Stimulated activated CD4-positive, alpha-beta T cell treated with anti-CD3 and anti-CD28 coated beads, Interleukin-4, amount 100 ng/mL, for 1 hour (primary cell): ENCODE data around the gene NME2.
A peak's percentile ranks its signal among the peaks of the same experiment; 100 is the strongest.
"Not testable (repeated sequence)": the region's sequence is repeated elsewhere in the genome, so short reads cannot be mapped to it uniquely, and the experiment has no call there.

Experiments
- DNase-seq: peaks from one replicate; pipeline ENCODE4 v3.0.0-alpha.2; 2020

The NME2 gene

DNA sequence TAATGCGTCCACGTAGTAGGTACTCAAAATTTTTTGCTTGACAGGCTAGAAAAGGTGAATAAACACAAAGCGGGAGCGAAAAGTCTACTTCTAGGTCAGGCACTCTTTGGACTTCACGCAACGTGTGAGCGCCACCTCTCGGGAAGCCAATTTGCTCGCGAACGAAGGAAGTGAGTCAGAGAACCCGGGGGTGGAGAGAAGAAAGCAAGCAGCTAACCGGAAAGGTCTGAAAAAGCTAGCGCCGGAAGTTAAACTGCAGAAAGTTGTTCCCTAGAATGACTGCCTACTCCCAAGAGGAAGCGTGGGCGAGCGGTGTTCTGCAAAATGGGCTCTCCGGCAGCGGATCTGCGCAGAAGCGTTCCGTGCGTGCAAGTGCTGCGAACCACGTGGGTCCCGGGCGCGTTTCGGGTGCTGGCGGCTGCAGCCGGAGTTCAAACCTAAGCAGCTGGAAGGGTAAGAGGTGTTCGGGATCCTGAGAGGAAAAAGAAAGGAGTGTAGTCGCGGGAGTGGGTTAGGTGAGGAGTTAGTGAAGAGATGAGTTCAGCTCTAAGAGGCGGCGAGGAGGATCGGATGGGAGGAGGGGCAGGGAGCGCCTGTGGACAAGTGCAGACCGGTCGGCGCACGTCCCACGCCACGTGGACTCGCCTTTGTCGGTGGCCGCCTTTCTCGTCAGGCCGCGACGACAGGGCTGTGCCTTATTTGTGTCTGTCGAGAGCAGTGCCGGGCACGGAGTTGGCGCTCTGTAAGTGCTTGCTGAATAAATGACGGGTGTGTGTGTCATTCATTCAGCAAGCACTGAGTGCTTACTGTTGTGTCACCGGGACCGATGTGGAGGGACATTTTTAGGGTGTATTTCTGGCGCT is 12.8 kb upstream of the NME2 start, which contains the start of gene NME1:
NME1 (plus strand) TSS at position 350 of the 863 bp plus-strand sequence. CDS start 2,096 bp downstream, outside the sequence.
- peak; percentile 95 for DNase-seq

- no peak for DNase-seq
Measured at GRCh38 chr17:51154176-51154575, 12.0 kb upstream of the NME2 start.

DNA sequence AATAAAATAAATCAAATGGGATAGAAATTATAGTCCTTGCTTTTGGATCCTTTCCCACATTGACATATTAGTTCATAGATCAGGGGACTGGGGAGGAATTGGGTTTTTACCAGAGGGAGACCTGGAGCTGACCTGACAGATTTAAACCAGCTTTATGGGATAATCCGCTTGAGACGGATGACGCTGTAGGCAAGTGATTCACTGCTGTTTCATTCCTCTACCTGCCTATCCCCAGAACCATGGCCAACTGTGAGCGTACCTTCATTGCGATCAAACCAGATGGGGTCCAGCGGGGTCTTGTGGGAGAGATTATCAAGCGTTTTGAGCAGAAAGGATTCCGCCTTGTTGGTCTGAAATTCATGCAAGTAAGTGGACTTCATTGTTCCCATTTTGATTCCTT is 10.8 kb upstream of the NME2 start:
- no peak for DNase-seq

GRCh38 chr17:51159604-51160003 is 6.6 kb upstream of the NME2 start:
- DNase-seq = no peak

GRCh38 chr17:51161541-51161940 is 4.7 kb upstream of the NME2 start:
- no peak for DNase-seq

GRCh38 chr17:51164911-51165679 is 1.1 kb upstream of the NME2 start:
- peak; percentile 7 for DNase-seq

DNA sequence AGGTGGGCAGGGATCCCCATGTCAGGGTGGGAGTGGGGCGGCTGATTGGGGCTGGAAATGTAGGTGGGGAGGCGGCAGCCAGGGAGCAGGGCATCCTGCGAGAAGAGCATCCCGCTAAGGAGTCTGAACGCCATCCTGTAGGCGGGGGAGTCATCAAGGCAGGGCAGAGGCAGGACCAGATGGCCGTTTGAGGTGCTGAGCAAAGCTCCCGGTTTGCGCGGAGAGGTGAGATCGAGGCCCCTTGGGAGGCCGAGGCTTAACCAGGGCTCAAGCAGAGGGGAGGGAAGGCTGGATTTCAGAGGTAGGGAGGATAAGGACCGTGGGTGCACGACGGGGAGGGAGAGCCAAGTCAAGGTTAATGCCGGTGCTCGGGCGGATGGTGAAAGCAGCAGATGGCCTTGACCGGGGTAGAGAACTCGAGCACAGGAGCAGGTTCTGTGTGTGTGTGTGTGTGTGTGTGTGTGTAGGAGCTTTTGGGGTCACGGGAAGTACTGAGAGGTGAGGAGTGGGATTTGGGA is 472 bp upstream of the NME2 start:
- no peak for DNase-seq

DNA sequence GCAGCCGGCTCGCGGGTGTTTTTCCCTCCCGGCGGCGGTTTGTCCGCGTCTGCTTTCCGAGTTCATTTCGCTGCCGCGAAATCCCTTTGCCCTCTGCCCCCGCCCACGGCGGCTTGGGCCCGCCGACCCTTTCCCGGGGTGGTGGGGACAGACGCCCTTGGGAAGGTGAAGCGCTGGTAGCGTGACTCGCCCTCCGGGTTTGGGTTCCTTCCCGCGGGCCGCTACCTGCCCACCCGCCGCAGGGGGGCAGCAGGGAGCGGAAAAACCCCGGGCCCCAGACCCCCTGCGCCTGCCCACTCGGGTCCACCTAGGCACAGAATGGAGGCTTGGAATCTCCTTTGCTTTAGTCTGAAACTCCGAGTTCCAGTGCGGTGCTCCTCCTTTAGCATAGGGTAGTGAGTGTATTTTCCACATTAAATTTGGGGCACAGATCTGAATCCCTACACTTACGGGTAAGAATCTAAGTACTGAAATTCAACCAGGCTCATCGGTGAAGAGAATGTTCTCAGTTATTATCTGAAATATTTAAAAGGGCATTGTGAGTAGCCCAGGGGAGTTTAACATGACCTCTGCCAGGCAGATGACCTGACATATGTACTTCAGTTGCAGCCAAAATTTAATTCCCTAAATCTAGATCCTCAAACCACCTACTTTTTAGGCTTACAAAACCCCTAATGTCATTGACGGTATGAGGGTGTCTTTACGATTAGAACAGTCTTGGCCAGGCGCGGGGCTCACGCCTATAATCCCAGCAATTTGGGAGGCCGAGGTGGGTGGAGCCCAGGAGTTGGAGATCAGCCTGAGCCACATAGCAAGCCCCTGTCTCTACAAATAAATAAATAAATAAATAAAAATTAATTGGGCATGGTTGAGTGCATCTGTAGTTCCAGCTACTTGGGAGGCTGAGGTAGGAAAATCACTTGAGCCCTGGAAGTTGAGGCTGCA is 1.0 kb downstream of the NME2 start:
- DNase-seq = peak; percentile 79

DNA sequence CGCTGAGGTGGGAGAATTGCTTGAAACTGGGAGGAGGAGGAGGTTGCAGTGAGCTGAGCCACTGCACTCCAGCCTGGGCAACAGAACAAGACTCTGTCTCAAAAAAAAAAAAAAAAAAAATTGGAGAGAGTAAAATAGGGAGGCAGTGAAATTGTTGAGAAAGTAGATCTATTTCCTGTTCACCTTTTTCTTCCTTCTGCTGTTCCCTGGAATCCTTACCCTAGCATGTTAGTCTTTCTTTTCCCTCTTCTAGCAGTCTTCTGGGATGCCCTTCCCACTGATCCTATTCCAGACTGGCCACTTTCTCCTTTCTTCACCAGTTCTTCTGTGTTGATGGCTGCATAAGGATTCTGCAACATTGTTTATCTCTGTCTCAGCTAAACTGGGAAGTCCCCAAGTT is 3.1 kb downstream of the NME2 start:
- no peak for DNase-seq

DNA sequence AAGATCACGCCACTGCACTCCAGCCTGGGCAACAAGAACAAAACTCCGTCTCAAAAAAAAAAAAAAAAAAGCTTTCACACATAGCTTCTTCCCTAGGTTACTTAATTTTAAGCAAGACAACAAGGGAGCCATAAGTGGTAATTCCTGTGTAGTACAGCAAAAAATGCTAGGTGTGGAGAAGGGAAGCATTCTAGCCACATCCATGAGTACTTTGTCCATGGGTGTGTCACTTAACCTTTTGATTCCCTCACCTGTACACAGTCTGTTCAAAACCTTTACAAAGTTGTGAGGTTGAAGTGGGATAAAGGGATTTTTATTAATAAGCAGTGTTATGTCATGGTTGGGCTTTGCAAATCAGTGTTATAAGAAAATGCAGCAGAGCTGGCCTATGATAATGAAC is 4.5 kb downstream of the NME2 start:
- DNase-seq = no peak

GRCh38 chr17:51172030-51172429 is 5.8 kb downstream of the NME2 start:
- not testable (repeated sequence) for DNase-seq

- DNase-seq = no peak
Measured at GRCh38 chr17:51180486-51180885, 14.3 kb downstream of the NME2 start.

DNA sequence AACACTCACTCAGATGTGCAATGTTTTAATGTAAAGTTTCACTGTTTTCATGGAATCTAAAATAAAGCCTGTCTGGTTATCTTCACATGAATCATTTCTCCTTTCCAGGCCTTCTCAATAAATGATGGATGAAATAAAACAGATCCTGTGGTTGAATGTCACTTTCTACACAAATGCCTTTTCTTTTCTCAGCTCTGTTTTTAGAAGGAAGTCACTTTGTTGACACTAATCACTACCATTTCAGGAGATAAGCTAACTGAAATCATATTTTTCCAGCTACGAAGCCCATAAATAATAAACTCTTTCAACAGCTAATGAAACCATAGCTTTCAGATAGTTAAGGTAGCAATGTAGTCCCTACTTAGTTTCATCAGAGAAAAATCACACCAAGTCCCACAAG is 17.9 kb downstream of the NME2 start:
- DNase-seq = no peak

DNA sequence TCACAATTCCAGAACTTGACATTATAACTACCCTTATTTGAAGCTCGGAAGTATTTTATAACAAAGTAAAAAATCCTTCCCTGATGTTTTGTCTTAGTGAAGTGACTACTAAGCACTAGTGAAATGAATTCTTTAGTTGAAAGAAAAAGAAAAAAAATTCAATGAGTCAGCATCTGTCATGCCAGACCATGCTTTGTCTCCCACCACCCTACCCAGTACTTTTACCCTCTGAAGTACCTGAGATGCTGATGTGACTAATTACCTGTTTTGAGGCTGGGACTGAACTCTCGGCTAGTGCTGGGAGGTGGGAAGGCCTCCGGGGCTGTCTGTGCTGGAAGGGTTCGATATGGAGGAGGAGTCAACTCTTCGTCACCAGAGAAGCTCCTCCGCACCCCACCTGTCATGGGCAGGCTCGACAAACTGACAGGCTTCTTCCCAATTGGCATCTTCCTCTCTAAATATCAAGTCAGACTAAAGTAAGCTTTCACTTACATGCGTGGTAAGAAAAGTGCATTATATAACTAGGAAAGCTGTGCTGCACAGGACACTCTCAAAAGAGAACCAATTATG is 19.6 kb downstream of the NME2 start:
- DNase-seq = no peak

DNA sequence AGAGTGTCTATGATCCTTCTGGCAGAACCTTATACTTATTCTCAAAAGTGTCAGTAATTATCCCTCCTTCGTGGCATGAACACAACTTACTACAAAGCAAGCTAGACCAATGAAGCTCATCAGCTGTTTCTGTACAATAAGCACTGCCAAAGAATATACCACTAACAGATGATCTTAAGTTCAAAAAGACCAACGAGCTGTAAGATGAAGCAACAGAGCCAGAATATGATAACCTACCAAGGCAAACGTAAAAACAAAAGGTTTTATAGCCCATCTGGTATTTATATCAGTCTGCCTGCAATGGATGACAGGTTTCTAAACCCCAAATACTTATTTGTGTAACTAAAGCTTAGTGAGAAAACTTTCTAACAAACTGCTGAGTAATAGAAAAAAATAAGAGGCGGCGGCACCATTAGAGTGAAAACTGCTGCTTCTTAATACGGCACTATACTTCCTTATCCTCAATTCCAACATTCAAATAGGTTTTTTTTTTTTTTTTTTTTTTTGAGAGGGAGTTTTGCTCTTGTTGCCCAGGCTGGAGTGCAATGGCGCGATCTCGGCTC is 22.1 kb downstream of the NME2 start:
- no peak for DNase-seq

DNA sequence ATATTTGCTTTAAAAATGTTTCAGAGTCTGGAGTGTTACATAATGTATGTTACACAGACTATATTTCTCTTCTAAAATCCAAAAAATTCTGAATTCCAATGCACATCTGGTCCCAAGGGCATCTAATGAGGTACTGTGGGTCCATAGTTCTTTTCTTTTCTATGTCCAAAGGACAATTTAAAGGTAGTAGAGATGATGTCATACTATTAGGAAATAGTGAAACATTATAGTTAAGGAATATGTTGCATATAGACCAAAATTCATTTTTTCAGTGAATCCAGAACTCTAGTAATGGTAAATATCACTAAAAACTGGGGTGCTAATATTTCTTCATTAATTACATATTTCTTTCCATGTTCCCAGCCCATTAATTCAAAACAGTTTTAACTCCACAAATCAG is 23.0 kb downstream of the NME2 start:
- DNase-seq = no peak

DNA sequence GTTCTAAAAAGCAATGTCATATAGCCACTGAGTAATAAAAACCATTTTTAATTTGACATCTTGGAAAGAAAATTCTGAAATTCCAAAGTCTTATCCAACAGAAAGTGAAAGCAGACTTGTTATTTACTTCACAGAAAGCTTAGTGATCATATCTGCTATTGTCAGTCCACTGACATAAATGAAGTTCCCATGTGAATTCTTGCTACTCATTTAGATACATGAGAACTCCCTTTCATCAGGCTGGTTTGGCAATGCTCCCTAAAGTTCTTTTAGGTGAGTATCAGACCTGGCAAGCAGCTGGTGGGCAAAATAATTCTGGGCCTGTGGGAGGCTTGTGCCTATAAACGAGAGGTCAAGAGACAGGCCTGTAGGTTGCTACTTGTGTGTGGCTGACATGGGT is 23.4 kb downstream of the NME2 start:
- no peak for DNase-seq

DNA sequence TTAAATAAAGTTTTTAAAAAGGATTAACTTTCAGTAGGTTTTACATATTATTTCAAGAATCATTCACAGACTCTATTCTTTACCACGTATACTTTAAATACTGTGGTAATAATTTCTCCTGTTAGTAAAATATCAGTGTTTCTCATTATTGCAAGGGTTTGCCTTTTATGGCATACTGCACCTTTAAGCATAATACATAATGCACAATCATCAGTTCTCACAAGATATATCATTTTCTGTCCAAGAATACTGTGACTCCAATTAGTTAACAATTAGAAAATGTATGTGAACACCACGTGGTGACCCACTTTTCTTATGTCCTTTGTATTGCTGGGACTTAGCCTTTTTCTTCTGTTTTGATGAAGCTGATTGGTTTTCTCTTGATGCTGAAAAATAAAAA is 25.7 kb downstream of the NME2 start:
- no peak for DNase-seq

- no peak for DNase-seq
Measured at GRCh38 chr17:51197754-51198153, 31.5 kb downstream of the NME2 start.

- no peak for DNase-seq
Measured at GRCh38 chr17:51200295-51200694, 34.1 kb downstream of the NME2 start.

DNA sequence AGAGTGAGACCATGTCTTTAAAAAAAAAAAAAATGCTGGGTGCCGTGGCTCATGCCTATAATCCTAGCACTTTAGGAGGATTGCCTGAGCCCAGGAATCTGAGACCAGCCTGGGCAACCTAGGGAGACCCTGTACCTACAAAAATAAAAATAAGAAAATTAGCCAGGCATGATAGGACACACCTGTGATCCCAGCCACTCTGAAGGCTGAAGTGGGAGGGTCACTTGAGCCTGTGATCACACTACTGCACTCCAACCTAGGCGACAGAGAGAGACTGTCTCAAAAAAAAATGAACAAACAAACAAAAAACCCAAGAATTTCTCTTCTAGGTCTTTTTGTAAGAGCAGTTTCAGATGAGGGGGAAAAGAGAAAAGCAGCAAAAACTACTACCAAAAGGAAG is 34.6 kb downstream of the NME2 start:
- no peak for DNase-seq

- no peak for DNase-seq
Measured at GRCh38 chr17:51203838-51204237, 37.6 kb downstream of the NME2 start.
